Measurements from ENCODE around the gene PAPPA.
A peak's percentile ranks its signal among the peaks of the same experiment; 100 is the strongest.

Gene PAPPA

GRCh38 chr9:116274293-116274692 lies 120.7 kb downstream of the PAPPA start:
- no peak overlapping the region for H3K27ac ChIP-seq (ENCODE audit: low read length)
- no peak overlapping the region for H3K4me3 ChIP-seq (ENCODE audit: low read length)
- no CpG with 5 or more reads among the region's 2 CpGs for WGBS (ENCODE audit: insufficient coverage, insufficient read length)
- no peaks in the 10 kb centered on the region for H3K36me3 ChIP-seq (ENCODE audit: control insufficient read depth, insufficient read depth, low read length)
- no peaks in the 10 kb centered on the region for H3K9me3 ChIP-seq (ENCODE audit: control insufficient read depth, insufficient read depth, low read length)
- peaks cover 4% of the 10 kb centered on the region; the same call in 1 of the 2 replicates for H3K4me1 ChIP-seq (ENCODE audit: control insufficient read depth, insufficient read depth, low read length)
- no peak for DNase-seq (ENCODE audit: low read depth, low spot score)
- peaks cover 50% of the 10 kb centered on the region for H3K27me3 ChIP-seq (ENCODE audit: control insufficient read depth, insufficient read depth, low read length)

- WGBS (ENCODE audit: insufficient coverage, insufficient read length): no CpG with 5 or more reads among the region's 6 CpGs
- Histone ChIP-seq H3K27me3 (ENCODE audit: control insufficient read depth, insufficient read depth, low read length) (peaks cover 39% of the 10 kb centered on the region), H3K9me3 (ENCODE audit: control insufficient read depth, insufficient read depth, low read length) (no peaks in the 10 kb centered on the region), H3K4me3 (ENCODE audit: low read length) (no peak overlapping the region), H3K4me1 (ENCODE audit: control insufficient read depth, insufficient read depth, low read length) (peaks cover 4% of the 10 kb centered on the region; the same call in 1 of the 2 replicates), H3K36me3 (ENCODE audit: control insufficient read depth, insufficient read depth, low read length) (no peaks in the 10 kb centered on the region), H3K27ac (ENCODE audit: low read length) (no peak overlapping the region)
- DNase-seq (ENCODE audit: low read depth, low spot score): no peak
These were observed 122.0 kb downstream of the PAPPA start for GRCh38 chr9:116275418-116276195.

- H3K27me3 ChIP-seq (ENCODE audit: control insufficient read depth, insufficient read depth, low read length): peaks cover 34% of the 10 kb centered on the region
- no peaks in the 10 kb centered on the region for H3K9me3 ChIP-seq (ENCODE audit: control insufficient read depth, insufficient read depth, low read length)
- H3K4me3 ChIP-seq (ENCODE audit: low read length): no peak overlapping the region
- no peaks in the 10 kb centered on the region for H3K36me3 ChIP-seq (ENCODE audit: control insufficient read depth, insufficient read depth, low read length)
- H3K27ac ChIP-seq (ENCODE audit: low read length): no peak overlapping the region
- peaks cover 4% of the 10 kb centered on the region; the same call in 1 of the 2 replicates for H3K4me1 ChIP-seq (ENCODE audit: control insufficient read depth, insufficient read depth, low read length)
- DNase-seq (ENCODE audit: low read depth, low spot score): no peak
These were observed 122.6 kb downstream of the PAPPA start for GRCh38 chr9:116276196-116276493.

- no CpG with 5 or more reads among the region's 10 CpGs for WGBS (ENCODE audit: insufficient coverage, insufficient read length)
- no peaks in the 10 kb centered on the region for H3K9me3 ChIP-seq (ENCODE audit: control insufficient read depth, insufficient read depth, low read length)
- H3K27me3 ChIP-seq (ENCODE audit: control insufficient read depth, insufficient read depth, low read length): peaks cover 31% of the 10 kb centered on the region
- DNase-seq (ENCODE audit: low read depth, low spot score): no peak
- H3K4me3 ChIP-seq (ENCODE audit: low read length): no peak overlapping the region
- H3K36me3 ChIP-seq (ENCODE audit: control insufficient read depth, insufficient read depth, low read length): no peaks in the 10 kb centered on the region
- H3K4me1 ChIP-seq (ENCODE audit: control insufficient read depth, insufficient read depth, low read length): peaks cover 7% of the 10 kb centered on the region
- H3K27ac ChIP-seq (ENCODE audit: low read length): no peak overlapping the region
These were observed 123.1 kb downstream of the PAPPA start for GRCh38 chr9:116276651-116277121.

- Histone ChIP-seq H3K27ac (ENCODE audit: low read length) (no peak overlapping the region), H3K4me1 (ENCODE audit: control insufficient read depth, insufficient read depth, low read length) (peaks cover 8% of the 10 kb centered on the region), H3K27me3 (ENCODE audit: control insufficient read depth, insufficient read depth, low read length) (peaks cover 26% of the 10 kb centered on the region; the same call in 1 of the 2 replicates), H3K36me3 (ENCODE audit: control insufficient read depth, insufficient read depth, low read length) (no peaks in the 10 kb centered on the region), H3K9me3 (ENCODE audit: control insufficient read depth, insufficient read depth, low read length) (no peaks in the 10 kb centered on the region), H3K4me3 (ENCODE audit: low read length) (no peak overlapping the region)
- no peak for DNase-seq (ENCODE audit: low read depth, low spot score)
- no CpG with 5 or more reads among the region's 1 CpG for WGBS (ENCODE audit: insufficient coverage, insufficient read length)
These were observed 124.7 kb downstream of the PAPPA start for GRCh38 chr9:116278326-116278725.

GRCh38 chr9:116279230-116279629 lies 125.6 kb downstream of the PAPPA start:
- Histone ChIP-seq H3K4me1 (ENCODE audit: control insufficient read depth, insufficient read depth, low read length) (peaks cover 8% of the 10 kb centered on the region), H3K27ac (ENCODE audit: low read length) (no peak overlapping the region), H3K27me3 (ENCODE audit: control insufficient read depth, insufficient read depth, low read length) (peaks cover 21% of the 10 kb centered on the region; the same call in 1 of the 2 replicates), H3K9me3 (ENCODE audit: control insufficient read depth, insufficient read depth, low read length) (no peaks in the 10 kb centered on the region), H3K36me3 (ENCODE audit: control insufficient read depth, insufficient read depth, low read length) (no peaks in the 10 kb centered on the region), H3K4me3 (ENCODE audit: low read length) (no peak overlapping the region)
- no CpG with 5 or more reads among the region's 11 CpGs for WGBS (ENCODE audit: insufficient coverage, insufficient read length)
- DNase-seq (ENCODE audit: low read depth, low spot score): peak; percentile 74

GRCh38 chr9:116280529-116280928 lies 126.9 kb downstream of the PAPPA start:
- no CpG with 5 or more reads among the region's 1 CpG for WGBS (ENCODE audit: insufficient coverage, insufficient read length)
- H3K36me3 ChIP-seq (ENCODE audit: control insufficient read depth, insufficient read depth, low read length): no peaks in the 10 kb centered on the region
- H3K27ac ChIP-seq (ENCODE audit: low read length): no peak overlapping the region
- H3K4me3 ChIP-seq (ENCODE audit: low read length): no peak overlapping the region
- DNase-seq (ENCODE audit: low read depth, low spot score): no peak
- H3K4me1 ChIP-seq (ENCODE audit: control insufficient read depth, insufficient read depth, low read length): peaks cover 10% of the 10 kb centered on the region
- peaks cover 12% of the 10 kb centered on the region; the same call in 1 of the 2 replicates for H3K27me3 ChIP-seq (ENCODE audit: control insufficient read depth, insufficient read depth, low read length)
- no peaks in the 10 kb centered on the region for H3K9me3 ChIP-seq (ENCODE audit: control insufficient read depth, insufficient read depth, low read length)

GRCh38 chr9:116282597-116282996 lies 129.0 kb downstream of the PAPPA start:
- no peaks in the 10 kb centered on the region for H3K36me3 ChIP-seq (ENCODE audit: control insufficient read depth, insufficient read depth, low read length)
- peaks cover 10% of the 10 kb centered on the region for H3K4me1 ChIP-seq (ENCODE audit: control insufficient read depth, insufficient read depth, low read length)
- H3K27ac ChIP-seq (ENCODE audit: low read length): no peak overlapping the region
- H3K4me3 ChIP-seq (ENCODE audit: low read length): no peak overlapping the region
- no peak for DNase-seq (ENCODE audit: low read depth, low spot score)
- no peaks in the 10 kb centered on the region for H3K9me3 ChIP-seq (ENCODE audit: control insufficient read depth, insufficient read depth, low read length)
- peaks cover 11% of the 10 kb centered on the region; the same call in 1 of the 2 replicates for H3K27me3 ChIP-seq (ENCODE audit: control insufficient read depth, insufficient read depth, low read length)
- WGBS (ENCODE audit: insufficient coverage, insufficient read length): no CpG with 5 or more reads among the region's 1 CpG

- H3K36me3 ChIP-seq (ENCODE audit: control insufficient read depth, insufficient read depth, low read length): no peaks in the 10 kb centered on the region
- no peak overlapping the region for H3K4me3 ChIP-seq (ENCODE audit: low read length)
- peaks cover 8% of the 10 kb centered on the region for H3K4me1 ChIP-seq (ENCODE audit: control insufficient read depth, insufficient read depth, low read length)
- no CpG with 5 or more reads among the region's 6 CpGs for WGBS (ENCODE audit: insufficient coverage, insufficient read length)
- H3K27ac ChIP-seq (ENCODE audit: low read length): no peak overlapping the region
- peaks cover 11% of the 10 kb centered on the region; the same call in 1 of the 2 replicates for H3K27me3 ChIP-seq (ENCODE audit: control insufficient read depth, insufficient read depth, low read length)
- no peak for DNase-seq (ENCODE audit: low read depth, low spot score)
- H3K9me3 ChIP-seq (ENCODE audit: control insufficient read depth, insufficient read depth, low read length): no peaks in the 10 kb centered on the region
These were observed 130.9 kb downstream of the PAPPA start for GRCh38 chr9:116284518-116284917.

- Histone ChIP-seq H3K36me3 (ENCODE audit: control insufficient read depth, insufficient read depth, low read length) (no peaks in the 10 kb centered on the region), H3K27me3 (ENCODE audit: control insufficient read depth, insufficient read depth, low read length) (peaks cover 11% of the 10 kb centered on the region; the same call in 1 of the 2 replicates), H3K4me1 (ENCODE audit: control insufficient read depth, insufficient read depth, low read length) (peaks cover 8% of the 10 kb centered on the region), H3K27ac (ENCODE audit: low read length) (no peak overlapping the region), H3K4me3 (ENCODE audit: low read length) (no peak overlapping the region), H3K9me3 (ENCODE audit: control insufficient read depth, insufficient read depth, low read length) (no peaks in the 10 kb centered on the region)
- no peak for DNase-seq (ENCODE audit: low read depth, low spot score)
- WGBS (ENCODE audit: insufficient coverage, insufficient read length): no CpG with 5 or more reads among the region's 4 CpGs
These were observed 131.7 kb downstream of the PAPPA start for GRCh38 chr9:116285320-116285719.

GRCh38 chr9:116286297-116286696 lies 132.7 kb downstream of the PAPPA start:
- H3K4me1 ChIP-seq (ENCODE audit: control insufficient read depth, insufficient read depth, low read length): peaks cover 8% of the 10 kb centered on the region
- H3K9me3 ChIP-seq (ENCODE audit: control insufficient read depth, insufficient read depth, low read length): no peaks in the 10 kb centered on the region
- H3K27ac ChIP-seq (ENCODE audit: low read length): no peak overlapping the region
- no CpG with 5 or more reads among the region's 9 CpGs for WGBS (ENCODE audit: insufficient coverage, insufficient read length)
- H3K4me3 ChIP-seq (ENCODE audit: low read length): no peak overlapping the region
- peaks cover 11% of the 10 kb centered on the region; the same call in 1 of the 2 replicates for H3K27me3 ChIP-seq (ENCODE audit: control insufficient read depth, insufficient read depth, low read length)
- H3K36me3 ChIP-seq (ENCODE audit: control insufficient read depth, insufficient read depth, low read length): no peaks in the 10 kb centered on the region
- DNase-seq (ENCODE audit: low read depth, low spot score): peak; percentile 74

All from iPS DF 6.9 (cell line).